ENCODE results near the gene GRK5.

GRK5 gene

GRCh38 chr10:119292968-119293760, 85.8 kb downstream of the GRK5 start:
- DNase-seq (ENCODE audit: low read depth in 2 of 2, low spot score in 1 of 2): no peak

GRCh38 chr10:119296703-119297102, 89.3 kb downstream of the GRK5 start:
- DNase-seq (ENCODE audit: low read depth in 2 of 2, low spot score in 1 of 2): no peak

DNA sequence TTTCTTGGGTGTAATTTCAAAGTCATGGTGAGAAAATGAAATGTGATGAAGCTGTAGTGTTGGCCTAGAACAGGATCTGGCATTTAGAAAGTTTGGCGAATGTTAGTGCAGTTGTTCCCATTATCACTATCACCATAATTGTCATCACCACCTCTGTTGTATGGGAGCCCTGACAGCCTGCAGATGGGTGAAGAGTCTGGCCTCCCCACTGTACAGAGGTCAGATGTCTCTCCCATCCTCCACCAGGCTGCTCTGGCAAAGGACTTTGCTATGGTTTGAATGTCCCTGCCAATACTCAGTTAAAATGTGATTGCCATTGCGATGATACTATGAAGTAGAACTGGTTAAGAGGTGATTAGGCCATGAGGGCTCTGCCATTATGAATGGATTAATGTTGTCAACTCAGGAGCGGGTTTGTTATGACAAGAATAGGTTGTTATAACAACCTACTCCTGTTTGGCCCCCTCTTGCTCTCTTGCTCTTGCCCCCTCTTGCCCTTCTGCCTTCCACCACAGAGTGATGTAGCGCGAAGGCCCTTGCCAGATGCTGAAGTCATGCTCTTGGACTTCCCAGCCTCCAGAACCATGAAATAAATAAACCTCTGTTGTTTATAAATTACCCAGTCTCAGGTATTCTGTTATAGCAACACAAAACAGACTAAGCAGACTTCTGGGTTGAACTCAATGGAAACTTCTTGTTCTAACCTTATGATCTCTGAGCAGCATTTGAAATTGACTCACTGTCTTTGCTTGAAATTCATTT, 90.0 kb downstream of the GRK5 start:
- DNase-seq (ENCODE audit: low read depth in 2 of 2, low spot score in 1 of 2): no peak

GRCh38 chr10:119298810-119299209, 91.4 kb downstream of the GRK5 start:
- no peak for DNase-seq (ENCODE audit: low read depth in 2 of 2, low spot score in 1 of 2)

DNA sequence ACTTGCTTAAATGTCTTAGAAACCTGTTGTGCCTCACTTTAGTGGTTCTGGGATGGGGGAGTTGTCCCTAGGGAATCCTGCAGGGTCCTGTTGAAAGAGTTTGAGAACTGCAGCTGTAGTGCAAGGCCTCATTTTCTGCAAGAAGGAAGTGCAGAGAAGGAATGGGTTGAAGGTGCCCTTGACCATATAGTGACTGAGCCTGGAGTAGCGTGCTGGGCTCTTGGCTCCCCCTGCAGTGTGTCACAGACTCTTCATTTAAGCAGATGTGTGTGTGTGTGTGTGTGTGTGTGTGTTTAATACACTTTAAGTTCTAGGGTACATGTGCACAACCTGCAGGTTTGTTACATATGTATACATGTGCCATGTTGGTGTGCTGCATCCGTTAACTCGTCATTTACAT, 92.2 kb downstream of the GRK5 start:
- DNase-seq (ENCODE audit: low read depth in 2 of 2, low spot score in 1 of 2): no peak

GRCh38 chr10:119301397-119301796, 94.0 kb downstream of the GRK5 start:
- DNase-seq (ENCODE audit: low read depth in 2 of 2, low spot score in 1 of 2): peak; percentile 25 to 35

GRCh38 chr10:119302172-119302571, 94.8 kb downstream of the GRK5 start:
- no peak for DNase-seq (ENCODE audit: low read depth in 2 of 2, low spot score in 1 of 2)

DNA sequence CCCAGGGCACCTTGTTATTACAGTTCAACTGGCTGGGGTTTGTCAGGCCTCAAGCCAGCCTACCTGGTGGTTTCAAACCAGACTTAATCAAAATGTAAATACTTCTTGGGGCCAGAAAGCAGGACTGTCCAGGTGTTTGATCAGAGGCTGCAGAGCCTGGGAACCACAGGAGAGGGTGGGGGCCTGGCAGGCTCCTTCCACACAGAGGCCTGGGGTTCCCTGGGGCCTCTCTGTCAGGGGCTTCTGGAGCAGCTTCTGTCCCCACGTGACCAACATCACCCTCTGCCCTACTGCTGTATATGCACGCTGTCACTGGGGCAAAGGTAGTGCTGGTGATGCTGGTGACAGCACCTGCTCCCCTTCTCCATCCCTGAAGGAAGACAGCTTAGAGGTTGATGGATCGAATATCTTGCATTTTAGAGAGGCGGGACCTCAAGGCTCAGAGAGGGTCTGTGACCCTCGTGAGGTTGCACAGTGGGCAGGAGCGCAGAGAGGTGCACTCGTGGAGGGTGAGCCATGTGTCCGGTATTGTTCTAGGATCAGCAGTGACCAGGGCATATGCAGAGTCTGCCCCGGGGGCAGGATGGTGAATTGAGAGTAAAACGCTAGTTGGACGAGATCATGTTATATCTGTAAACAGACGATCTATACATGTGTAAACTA, 95.4 kb downstream of the GRK5 start:
- no peak for DNase-seq (ENCODE audit: low read depth in 2 of 2, low spot score in 1 of 2)

GRCh38 chr10:119303886-119304285, 96.5 kb downstream of the GRK5 start:
- no peak for DNase-seq (ENCODE audit: low read depth in 2 of 2, low spot score in 1 of 2)

DNA sequence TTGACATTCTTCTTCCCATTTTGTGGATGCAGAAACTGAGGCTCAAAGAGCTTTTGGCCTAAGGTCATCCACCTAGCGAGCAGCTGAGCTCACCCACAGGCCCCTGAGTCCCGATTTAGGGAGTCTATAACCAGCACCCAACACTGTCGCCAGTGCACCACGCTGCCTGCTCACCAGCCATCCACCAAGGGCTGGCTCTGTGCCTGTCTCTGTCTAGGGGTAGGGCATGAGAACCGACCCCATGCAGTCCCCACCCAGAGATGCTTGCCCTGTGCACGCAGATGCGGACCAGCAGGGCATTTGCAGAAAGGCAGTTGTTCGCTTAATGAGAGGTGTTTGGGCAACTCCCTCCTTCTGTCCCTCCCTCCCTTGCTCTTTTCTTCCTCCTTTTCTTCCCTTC, 97.2 kb downstream of the GRK5 start:
- DNase-seq (ENCODE audit: low read depth in 2 of 2, low spot score in 1 of 2): no peak

DNA sequence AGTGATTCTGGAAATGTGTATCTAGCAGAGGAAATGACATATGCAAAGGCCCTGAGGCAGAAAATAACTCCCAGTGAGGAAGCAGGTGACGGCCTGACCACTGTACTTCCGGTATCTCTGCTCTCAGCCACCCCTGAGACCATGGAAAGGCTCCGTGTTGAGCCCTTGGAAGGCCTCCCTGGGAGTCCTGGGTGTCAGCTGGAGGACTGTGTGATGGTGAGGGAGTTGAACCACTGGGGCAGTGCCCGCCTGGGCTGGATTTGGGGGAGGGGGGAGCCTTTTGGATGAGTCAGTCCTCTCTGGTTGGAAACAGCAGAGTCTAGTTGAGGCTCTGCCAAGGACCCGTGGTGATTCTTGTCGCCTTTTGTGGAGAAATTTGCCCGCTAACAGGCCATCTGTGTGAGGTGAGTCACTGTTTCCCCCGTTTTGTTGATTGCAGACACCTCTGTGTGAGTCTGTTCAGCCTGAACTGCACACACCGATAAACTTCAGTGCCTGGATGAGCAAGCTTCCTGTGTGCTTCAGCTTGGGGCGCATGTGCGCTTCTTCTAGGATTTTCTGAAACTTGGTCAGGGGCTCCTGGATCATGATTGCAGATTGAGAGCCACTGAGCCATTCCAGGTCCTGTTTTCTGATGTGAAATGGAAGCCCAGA, 98.6 kb downstream of the GRK5 start:
- peak; percentile 70 to 85 for DNase-seq (ENCODE audit: low read depth in 2 of 2, low spot score in 1 of 2)

DNA sequence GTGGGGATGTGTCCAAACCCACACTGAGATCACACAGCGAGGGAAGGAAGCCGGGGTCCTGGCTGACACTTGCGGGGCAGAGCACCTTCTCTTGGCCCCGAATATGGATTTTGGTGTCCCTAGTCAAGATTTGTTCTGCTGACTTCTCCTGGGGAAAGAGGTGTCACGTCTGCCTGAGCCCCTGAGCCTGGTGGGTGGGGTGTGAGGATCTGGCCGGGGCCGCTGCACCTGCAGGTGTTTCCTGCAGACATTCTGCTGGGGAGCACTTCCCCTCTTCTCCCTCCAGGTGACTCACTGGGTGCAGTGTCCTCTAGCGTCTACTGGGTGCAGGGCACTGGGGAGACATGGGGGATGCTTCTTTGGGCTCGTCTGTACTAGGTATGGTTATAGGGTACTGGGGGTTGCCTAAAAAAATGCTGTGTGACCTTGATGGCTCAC, 99.2 kb downstream of the GRK5 start:
- peak; percentile 28 to 54 for DNase-seq (ENCODE audit: low read depth in 2 of 2, low spot score in 1 of 2)

DNA sequence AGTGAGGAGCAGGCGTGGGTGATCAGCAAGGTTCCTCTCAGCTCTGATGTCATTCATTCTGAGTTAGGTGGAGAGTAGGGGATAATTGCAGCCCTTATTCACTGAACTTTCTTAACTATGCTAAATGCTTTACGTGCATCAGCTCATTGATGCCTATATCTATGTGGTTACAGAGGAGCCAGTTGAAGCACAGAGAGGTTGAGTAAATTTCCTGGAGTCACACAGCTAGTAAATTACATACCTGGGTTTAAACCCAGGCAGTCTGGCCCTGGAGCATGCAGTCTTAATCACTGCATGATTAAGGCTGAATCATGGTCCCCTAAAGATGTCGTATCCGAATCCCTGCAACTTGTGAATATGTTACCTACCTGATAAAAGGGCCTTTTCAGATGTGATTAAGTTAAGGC, 99.6 kb downstream of the GRK5 start:
- DNase-seq (ENCODE audit: low read depth in 2 of 2, low spot score in 1 of 2): no peak

DNA sequence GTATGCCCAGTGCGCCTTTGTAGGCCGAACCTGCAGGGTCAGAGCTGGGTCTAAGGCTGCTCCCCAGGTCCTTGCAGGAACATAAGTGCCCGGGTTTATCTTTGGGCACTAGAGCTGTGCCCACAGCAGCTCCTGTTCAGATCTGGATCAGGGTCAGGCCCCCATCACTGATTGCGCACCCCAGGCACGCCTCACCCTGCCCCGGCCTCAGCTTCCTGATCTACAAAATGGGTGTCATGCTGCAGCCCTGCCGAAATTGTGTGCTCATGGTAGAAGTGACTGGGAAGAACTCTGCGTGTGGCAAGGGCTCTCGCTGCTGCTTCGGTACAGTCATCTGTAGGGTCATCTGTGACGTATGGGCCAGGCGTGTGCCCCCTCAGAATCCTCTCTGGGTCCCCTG, 100.7 kb downstream of the GRK5 start:
- DNase-seq (ENCODE audit: low read depth in 2 of 2, low spot score in 1 of 2): no peak

DNA sequence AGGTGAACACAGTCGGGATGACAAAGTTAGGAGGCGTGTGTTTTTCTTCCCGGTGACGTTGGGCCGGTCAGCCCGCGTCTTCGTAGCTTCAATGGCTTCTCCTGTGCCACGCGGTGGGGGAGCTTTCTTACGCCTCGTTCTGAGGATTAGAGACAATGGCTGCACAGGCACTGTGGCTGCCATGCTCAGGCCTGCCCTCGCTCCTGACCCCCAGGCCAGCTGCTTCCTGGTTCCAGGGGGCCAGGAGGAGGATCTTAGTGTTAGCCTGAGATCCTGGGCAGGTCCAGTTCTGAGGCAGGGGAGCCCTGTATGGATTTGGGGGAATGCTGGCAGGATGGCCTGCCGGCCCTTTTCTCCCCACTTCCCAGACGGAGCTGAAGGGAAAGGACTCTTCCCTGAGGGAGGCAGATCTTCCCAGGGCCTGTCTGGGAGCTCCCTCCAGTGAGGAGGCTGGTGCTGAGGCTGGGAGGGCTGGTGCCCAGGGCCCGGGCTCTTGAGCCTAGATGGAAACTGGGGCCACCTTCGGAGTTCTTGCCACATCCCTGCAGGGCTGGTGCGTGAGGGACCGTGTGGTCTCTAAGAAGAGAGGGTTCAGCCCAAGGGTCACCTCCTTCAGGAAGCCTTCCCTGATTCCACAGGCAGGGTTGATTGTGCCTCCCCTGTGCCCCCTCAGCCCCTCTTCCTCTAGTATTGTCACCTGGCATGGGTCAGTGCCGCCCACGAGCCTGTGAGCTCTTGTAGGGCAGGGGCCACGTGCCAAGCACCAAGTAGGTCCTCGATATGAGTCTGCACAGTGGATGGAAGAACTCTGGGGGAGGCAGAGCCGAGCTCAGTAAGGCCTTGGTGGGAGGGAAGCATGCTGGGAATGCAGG, 101.4 kb downstream of the GRK5 start:
- no peak for DNase-seq (ENCODE audit: low read depth in 2 of 2, low spot score in 1 of 2)

- no peak for DNase-seq (ENCODE audit: low read depth in 2 of 2, low spot score in 1 of 2)
These were observed 102.0 kb downstream of the GRK5 start for GRCh38 chr10:119309423-119309770.

GRCh38 chr10:119310806-119311205, 103.4 kb downstream of the GRK5 start:
- DNase-seq (ENCODE audit: low read depth in 2 of 2, low spot score in 1 of 2): no peak

- DNase-seq (ENCODE audit: low read depth in 2 of 2, low spot score in 1 of 2): no peak
These were observed 104.9 kb downstream of the GRK5 start for GRCh38 chr10:119312241-119312640.

- DNase-seq (ENCODE audit: low read depth in 2 of 2, low spot score in 1 of 2): no peak
These were observed 105.7 kb downstream of the GRK5 start for GRCh38 chr10:119313024-119313423.

DNA sequence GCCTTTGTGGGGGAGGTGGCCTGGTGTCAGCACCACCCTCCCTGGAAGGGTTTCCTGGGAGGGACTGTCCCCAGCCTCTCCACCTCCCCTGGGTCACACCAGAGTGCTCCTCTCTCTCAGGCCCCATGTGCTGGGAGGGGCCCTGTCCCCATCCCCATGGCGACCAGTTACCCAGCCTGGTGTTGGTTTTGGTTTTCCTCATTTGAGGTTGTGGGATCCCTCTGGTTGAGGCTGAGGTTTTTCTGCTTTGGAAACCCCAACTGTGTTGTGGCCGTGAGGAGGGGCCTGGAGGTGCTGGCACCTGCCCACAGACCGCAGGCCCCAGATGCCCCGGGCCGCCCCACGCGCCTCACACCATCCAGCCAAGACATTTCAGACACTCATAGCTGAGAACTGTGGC, 106.3 kb downstream of the GRK5 start:
- DNase-seq (ENCODE audit: low read depth in 2 of 2, low spot score in 1 of 2): peak in 1 of 2 donors; percentile 32

- no peak for DNase-seq (ENCODE audit: low read depth in 2 of 2, low spot score in 1 of 2)
These were observed 106.7 kb downstream of the GRK5 start for GRCh38 chr10:119314061-119314460.

All from stimulated activated CD8-positive, alpha-beta memory T cell treated with anti-CD3 and anti-CD28 coated beads, Interleukin-4, amount 100 ng/mL, for 4 hours (primary cell).